Central memory CD8-positive, alpha-beta T cell (primary cell): ENCODE data around the gene MCM3AP.

Experiments
- ATAC-seq: fragments of 150-1000 bp; cut with Tn5 transposase; replicated peaks from 2 replicates; pipeline ENCODE4 v1.10.0; 2022; ENCODE audit warnings: mild to moderate bottlenecking, moderate FRiP score, moderate number of reproducible peaks; ENCODE audit not compliant: poor library complexity, severe bottlenecking; ENCODE audit errors: extremely low read depth
- DNase-seq, 2 donors: peaks; one replicate each; pipeline ENCODE4 v3.0.0; 2021; ENCODE audit warnings: low spot score in 2 of 2
- H3K27ac Mint-ChIP-seq: one replicate; pipeline ENCODE4 v1.8.0; 2022; ENCODE audit warnings: low read depth, mild to moderate bottlenecking, moderate library complexity, mixed read lengths
- H3K27me3 Mint-ChIP-seq: one replicate; pipeline ENCODE4 v1.8.0; 2022; ENCODE audit warnings: mixed read lengths
- H3K36me3 Mint-ChIP-seq: one replicate; pipeline ENCODE4 v1.8.0; 2022; ENCODE audit warnings: mild to moderate bottlenecking, moderate library complexity, mixed read lengths; ENCODE audit not compliant: insufficient read depth
- H3K4me1 Mint-ChIP-seq: one replicate; pipeline ENCODE4 v1.8.0; 2022; ENCODE audit warnings: mixed read lengths
- H3K4me3 Mint-ChIP-seq: one replicate; pipeline ENCODE4 v1.8.0; 2022; ENCODE audit warnings: mild to moderate bottlenecking, moderate library complexity, mixed read lengths
- H3K9me3 Mint-ChIP-seq: one replicate; pipeline ENCODE4 v1.8.0; 2022; ENCODE audit warnings: mixed read lengths

Gene MCM3AP

GRCh38 chr21:46285206-46285661 lies at the start of gene MCM3AP:
Gene MCM3AP, minus strand, starts transcription at chr21:46285611. Its CDS starts 325 bp downstream, at chr21:46285286.
- Mint-ChIP-seq H3K9me3 (no peaks in the 10 kb centered on the region), H3K36me3 (peaks cover 22% of the 10 kb centered on the region), H3K27me3 (no peaks in the 10 kb centered on the region), H3K4me3 (peak within 1 kb of the TSS; percentile 93), H3K27ac (peak within 1 kb of the TSS; percentile 94), H3K4me1 (peaks cover 48% of the 10 kb centered on the region)
- ATAC-seq (no peak), DNase-seq (no peak)

GRCh38 chr21:46334351-46335140 lies 49.1 kb upstream of the MCM3AP start:
- H3K27ac Mint-ChIP-seq, result no peak overlapping the region
- no peaks in the 10 kb centered on the region for H3K9me3 Mint-ChIP-seq
- no peak for ATAC-seq
- H3K4me1 Mint-ChIP-seq, result no peaks in the 10 kb centered on the region
- no peak overlapping the region for H3K4me3 Mint-ChIP-seq
- no peaks in the 10 kb centered on the region for H3K27me3 Mint-ChIP-seq
- H3K36me3 Mint-ChIP-seq, result peaks cover 50% of the 10 kb centered on the region
- DNase-seq, result no peak

GRCh38 chr21:46329796-46330195 lies 44.4 kb upstream of the MCM3AP start:
- ATAC-seq (no peak), DNase-seq (no peak)
- Mint-ChIP-seq H3K27ac (no peak overlapping the region), H3K27me3 (no peaks in the 10 kb centered on the region), H3K4me1 (peaks cover 14% of the 10 kb centered on the region), H3K4me3 (no peak overlapping the region), H3K36me3 (peaks cover 29% of the 10 kb centered on the region), H3K9me3 (no peaks in the 10 kb centered on the region)

- Mint-ChIP-seq H3K4me1 (peaks cover 14% of the 10 kb centered on the region), H3K36me3 (peaks cover 27% of the 10 kb centered on the region)
Observed at GRCh38 chr21:46328151-46328550, 42.7 kb upstream of the MCM3AP start.

GRCh38 chr21:46327711-46328110 lies 42.3 kb upstream of the MCM3AP start:
- ATAC-seq (no peak), DNase-seq (no peak)
- Mint-ChIP-seq H3K36me3 (peaks cover 30% of the 10 kb centered on the region), H3K27ac (no peak overlapping the region), H3K4me3 (no peak overlapping the region), H3K9me3 (no peaks in the 10 kb centered on the region), H3K27me3 (no peaks in the 10 kb centered on the region), H3K4me1 (peaks cover 14% of the 10 kb centered on the region)

More at GRCh38 chr21:46328151-46328550, 42.7 kb upstream of the MCM3AP start:
- ATAC-seq, result no peak
- Mint-ChIP-seq H3K27me3 (no peaks in the 10 kb centered on the region), H3K27ac (no peak overlapping the region), H3K4me3 (no peak overlapping the region), H3K9me3 (no peaks in the 10 kb centered on the region)
- no peak for DNase-seq

GRCh38 chr21:46326110-46326703 lies 40.8 kb upstream of the MCM3AP start:
- no peaks in the 10 kb centered on the region for H3K9me3 Mint-ChIP-seq
- H3K27me3 Mint-ChIP-seq, result no peaks in the 10 kb centered on the region
- H3K36me3 Mint-ChIP-seq, result peaks cover 22% of the 10 kb centered on the region
- ATAC-seq, result no peak
- DNase-seq, result no peak
- H3K27ac Mint-ChIP-seq, result no peak overlapping the region
- no peak overlapping the region for H3K4me3 Mint-ChIP-seq
- peaks cover 19% of the 10 kb centered on the region for H3K4me1 Mint-ChIP-seq

- Mint-ChIP-seq H3K36me3 (peaks cover 18% of the 10 kb centered on the region), H3K4me3 (peak overlapping the region; percentile 97), H3K27ac (no peak overlapping the region), H3K9me3 (no peaks in the 10 kb centered on the region), H3K27me3 (no peaks in the 10 kb centered on the region), H3K4me1 (peaks cover 20% of the 10 kb centered on the region)
- no peak for ATAC-seq
- no peak for DNase-seq
Observed at GRCh38 chr21:46325073-46325912, 39.9 kb upstream of the MCM3AP start.

GRCh38 chr21:46324390-46325072 lies 39.1 kb upstream of the MCM3AP start:
- Mint-ChIP-seq H3K4me1 (peaks cover 20% of the 10 kb centered on the region), H3K27ac (peak overlapping the region; percentile 96), H3K36me3 (peaks cover 16% of the 10 kb centered on the region), H3K27me3 (no peaks in the 10 kb centered on the region), H3K4me3 (peak overlapping the region; percentile 97), H3K9me3 (no peaks in the 10 kb centered on the region)
- ATAC-seq (peak; percentile 81), DNase-seq (peak; percentile 78 to 82)

- H3K36me3 Mint-ChIP-seq, result peaks cover 14% of the 10 kb centered on the region
- peak within 1 kb of the TSS; percentile 97 for H3K4me3 Mint-ChIP-seq
- no peaks in the 10 kb centered on the region for H3K9me3 Mint-ChIP-seq
- ATAC-seq (peak; percentile 82), DNase-seq (peak; percentile 96 to 98)
- peaks cover 20% of the 10 kb centered on the region for H3K4me1 Mint-ChIP-seq
- H3K27ac Mint-ChIP-seq, result peak within 1 kb of the TSS; percentile 96
- H3K27me3 Mint-ChIP-seq, result no peaks in the 10 kb centered on the region
Observed at GRCh38 chr21:46323710-46324389, 38.4 kb upstream of the MCM3AP start, which contains the start of the genes C21orf58 and PCNT. Gene C21orf58, minus strand, starts transcription at chr21:46323870. Its CDS starts 1,132 bp downstream, at chr21:46322738. Gene PCNT, plus strand, starts transcription at chr21:46324156. Its CDS starts 73 bp downstream, at chr21:46324229.

- H3K27ac Mint-ChIP-seq, result peak overlapping the region; percentile 96
- H3K4me1 Mint-ChIP-seq, result peaks cover 20% of the 10 kb centered on the region
- no peaks in the 10 kb centered on the region for H3K27me3 Mint-ChIP-seq
- H3K9me3 Mint-ChIP-seq, result no peaks in the 10 kb centered on the region
- peaks cover 14% of the 10 kb centered on the region for H3K36me3 Mint-ChIP-seq
- ATAC-seq (no peak), DNase-seq (no peak)
- peak overlapping the region; percentile 97 for H3K4me3 Mint-ChIP-seq
Observed at GRCh38 chr21:46323227-46323709, 37.9 kb upstream of the MCM3AP start.

GRCh38 chr21:46322351-46323226 lies 37.2 kb upstream of the MCM3AP start:
- Mint-ChIP-seq H3K27me3 (no peaks in the 10 kb centered on the region), H3K9me3 (no peaks in the 10 kb centered on the region), H3K36me3 (peaks cover 10% of the 10 kb centered on the region), H3K27ac (peak overlapping the region; percentile 96), H3K4me3 (peak overlapping the region; percentile 97), H3K4me1 (peaks cover 20% of the 10 kb centered on the region)
- ATAC-seq, result no peak
- DNase-seq, result no peak
